ENCODE results near the gene SH3TC1.

SH3TC1 gene

GRCh38 chr4:8158710-8159536 lies 40.2 kb upstream of the SH3TC1 start, which contains the start of gene ABLIM2:
Gene ABLIM2, minus strand, starts transcription at chr4:8158813. Its CDS starts 124 bp downstream, at chr4:8158689.
- no peak for TF ChIP-seq POLR2A (IDR thresholded peaks at IDR 0.05; ENCODE audit: low read length)
- no peak for TF ChIP-seq GATA1 (IDR thresholded peaks at IDR 0.05; ENCODE audit: low read depth, low read length)
- peak; percentile 93 to 94 for DNase-seq

- DNase-seq: no peak
Measured at GRCh38 chr4:8159537-8160232, 39.4 kb upstream of the SH3TC1 start.

GRCh38 chr4:8160233-8160560 lies 38.9 kb upstream of the SH3TC1 start:
- TF ChIP-seq POLR2A (IDR thresholded peaks at IDR 0.05; ENCODE audit: low read length) (no peak), GATA1 (IDR thresholded peaks at IDR 0.05; ENCODE audit: low read depth, low read length) (no peak)
- DNase-seq: no peak

More at GRCh38 chr4:8159537-8160232, 39.4 kb upstream of the SH3TC1 start:
- TF ChIP-seq GATA1 (IDR thresholded peaks at IDR 0.05; ENCODE audit: low read depth, low read length) (no peak), POLR2A (IDR thresholded peaks at IDR 0.05; ENCODE audit: low read length) (no peak)

GRCh38 chr4:8160572-8160971 lies 38.5 kb upstream of the SH3TC1 start:
- TF ChIP-seq POLR2A (IDR thresholded peaks at IDR 0.05; ENCODE audit: low read length): no peak
- no peak for TF ChIP-seq GATA1 (IDR thresholded peaks at IDR 0.05; ENCODE audit: low read depth, low read length)
- no peak for DNase-seq

- TF ChIP-seq POLR2A (IDR thresholded peaks at IDR 0.05; ENCODE audit: low read length) (no peak), GATA1 (IDR thresholded peaks at IDR 0.05; ENCODE audit: low read depth, low read length) (no peak)
- no peak for DNase-seq
Measured at GRCh38 chr4:8162625-8163024, 36.5 kb upstream of the SH3TC1 start.

- TF ChIP-seq POLR2A (IDR thresholded peaks at IDR 0.05; ENCODE audit: low read length) (no peak), GATA1 (IDR thresholded peaks at IDR 0.05; ENCODE audit: low read depth, low read length) (no peak)
- DNase-seq: no peak
Measured at GRCh38 chr4:8163026-8163425, 36.1 kb upstream of the SH3TC1 start.

GRCh38 chr4:8163436-8164193 lies 35.5 kb upstream of the SH3TC1 start:
- TF ChIP-seq GATA1 (IDR thresholded peaks at IDR 0.05; ENCODE audit: low read depth, low read length) (no peak), POLR2A (IDR thresholded peaks at IDR 0.05; ENCODE audit: low read length) (no peak)
- DNase-seq: no peak

GRCh38 chr4:8164194-8164565 lies 34.9 kb upstream of the SH3TC1 start:
- DNase-seq: no peak
- TF ChIP-seq POLR2A (IDR thresholded peaks at IDR 0.05; ENCODE audit: low read length) (no peak), GATA1 (IDR thresholded peaks at IDR 0.05; ENCODE audit: low read depth, low read length) (no peak)

GRCh38 chr4:8164687-8165086 lies 34.4 kb upstream of the SH3TC1 start:
- TF ChIP-seq POLR2A (IDR thresholded peaks at IDR 0.05; ENCODE audit: low read length): no peak
- TF ChIP-seq GATA1 (IDR thresholded peaks at IDR 0.05; ENCODE audit: low read depth, low read length): no peak
- DNase-seq: no peak

GRCh38 chr4:8165374-8165896 lies 33.7 kb upstream of the SH3TC1 start:
- DNase-seq: no peak
- no peak for TF ChIP-seq GATA1 (IDR thresholded peaks at IDR 0.05; ENCODE audit: low read depth, low read length)
- TF ChIP-seq POLR2A (IDR thresholded peaks at IDR 0.05; ENCODE audit: low read length): no peak

GRCh38 chr4:8167291-8167690 lies 31.8 kb upstream of the SH3TC1 start:
- DNase-seq: no peak
- TF ChIP-seq POLR2A (IDR thresholded peaks at IDR 0.05; ENCODE audit: low read length) (no peak), GATA1 (IDR thresholded peaks at IDR 0.05; ENCODE audit: low read depth, low read length) (no peak)

- TF ChIP-seq POLR2A (IDR thresholded peaks at IDR 0.05; ENCODE audit: low read length) (no peak), GATA1 (IDR thresholded peaks at IDR 0.05; ENCODE audit: low read depth, low read length) (no peak)
- DNase-seq: no peak
Measured at GRCh38 chr4:8167815-8168214, 31.3 kb upstream of the SH3TC1 start.

- no peak for TF ChIP-seq GATA1 (IDR thresholded peaks at IDR 0.05; ENCODE audit: low read depth, low read length)
- TF ChIP-seq POLR2A (IDR thresholded peaks at IDR 0.05; ENCODE audit: low read length): no peak
- peak in 1 of 2 experiments; percentile 8 for DNase-seq
Measured at GRCh38 chr4:8168232-8168631, 30.9 kb upstream of the SH3TC1 start.

Data from erythroblast (primary cell).